Measurements from ENCODE around the gene GALNT2.

Gene GALNT2

DNA sequence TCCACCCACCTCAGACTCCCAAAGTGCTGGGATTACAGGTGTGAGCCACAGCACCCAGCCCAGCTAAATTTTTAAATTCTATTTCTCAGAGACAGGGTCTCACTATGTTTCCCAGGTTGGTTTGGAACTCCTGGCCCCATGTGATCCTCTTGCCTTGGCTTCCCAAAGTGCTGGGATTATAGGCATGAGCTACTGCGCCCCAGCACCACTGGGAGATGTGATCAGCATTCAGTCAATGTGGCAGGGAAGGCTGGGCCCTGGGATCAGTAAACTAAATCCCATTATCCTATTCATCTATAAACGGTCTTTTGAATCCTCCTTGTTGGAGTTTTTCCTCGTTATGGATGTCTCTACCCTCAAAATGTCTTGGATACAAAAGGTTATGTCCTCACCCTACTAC, 245.6 kb downstream of the GALNT2 start:
- no peak for DNase-seq

DNA sequence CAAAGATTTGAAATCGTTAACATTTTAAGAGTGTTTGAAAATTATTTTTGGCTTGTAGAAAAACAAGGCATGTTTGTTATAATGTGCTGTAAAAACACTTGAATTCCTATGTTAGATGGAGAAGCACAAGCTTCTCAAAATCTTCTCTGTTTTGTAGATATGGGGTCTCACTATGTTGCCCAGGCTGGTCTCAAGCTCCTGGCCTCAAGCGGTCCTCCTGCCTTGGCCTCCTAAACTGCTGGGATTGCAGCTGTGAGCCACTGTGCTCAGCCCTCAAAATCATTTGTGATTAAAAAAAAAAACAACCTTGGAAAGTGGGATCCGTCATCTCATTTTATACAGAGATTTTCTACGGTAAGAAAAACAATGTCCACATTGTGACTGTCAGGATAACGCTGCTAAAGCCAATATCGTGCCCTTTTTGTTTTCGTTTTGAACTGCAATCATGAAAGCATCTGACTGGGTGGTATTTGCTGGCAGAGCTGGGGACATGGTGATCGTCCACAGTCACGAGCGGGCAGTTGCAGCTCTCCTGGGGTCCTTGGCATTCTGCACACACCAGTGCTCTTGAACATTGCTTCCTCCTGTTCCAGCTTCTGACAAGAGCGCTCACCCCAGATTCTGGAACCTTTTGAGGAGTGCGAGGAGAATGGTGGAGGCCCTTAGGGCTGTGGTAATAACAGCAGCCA, 246.6 kb downstream of the GALNT2 start:
- DNase-seq, result no peak

DNA sequence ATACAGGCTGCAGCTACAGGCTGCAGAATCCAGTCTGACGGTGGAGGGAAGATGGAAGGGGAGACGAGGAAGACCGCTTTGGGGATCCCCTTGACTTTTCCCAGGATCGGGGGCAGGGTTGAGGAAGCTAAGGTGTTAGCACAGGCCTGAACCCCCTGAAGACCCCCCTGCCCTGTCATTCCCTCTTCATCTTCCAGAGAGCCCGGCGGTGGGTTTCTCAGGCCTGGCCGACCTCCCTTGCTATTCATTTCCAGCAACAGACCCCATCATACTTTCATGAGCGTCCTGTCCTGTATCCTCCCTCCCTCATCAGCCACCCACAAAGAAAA, 247.1 kb downstream of the GALNT2 start:
- no peak for DNase-seq

DNA sequence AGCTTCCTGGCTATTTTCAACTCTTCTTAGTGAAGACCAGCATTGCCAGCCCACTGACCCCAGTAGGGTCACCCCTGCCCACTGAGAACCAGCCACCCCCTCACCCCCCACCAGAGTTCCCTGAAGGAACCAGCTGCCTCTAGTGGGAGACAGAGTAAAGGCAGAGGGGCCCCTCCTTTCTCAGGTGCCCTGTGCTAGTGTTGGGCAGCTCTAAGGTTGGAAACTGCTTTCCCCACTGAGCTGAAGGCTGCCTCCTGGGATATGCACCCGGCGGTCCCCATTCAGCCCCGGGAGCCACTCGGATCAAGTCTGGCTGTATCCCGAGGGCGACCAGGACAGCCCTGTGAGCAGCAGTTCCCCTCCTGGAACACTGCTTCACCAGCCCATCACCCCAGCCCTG, 248.1 kb downstream of the GALNT2 start:
- no peak for DNase-seq

DNA sequence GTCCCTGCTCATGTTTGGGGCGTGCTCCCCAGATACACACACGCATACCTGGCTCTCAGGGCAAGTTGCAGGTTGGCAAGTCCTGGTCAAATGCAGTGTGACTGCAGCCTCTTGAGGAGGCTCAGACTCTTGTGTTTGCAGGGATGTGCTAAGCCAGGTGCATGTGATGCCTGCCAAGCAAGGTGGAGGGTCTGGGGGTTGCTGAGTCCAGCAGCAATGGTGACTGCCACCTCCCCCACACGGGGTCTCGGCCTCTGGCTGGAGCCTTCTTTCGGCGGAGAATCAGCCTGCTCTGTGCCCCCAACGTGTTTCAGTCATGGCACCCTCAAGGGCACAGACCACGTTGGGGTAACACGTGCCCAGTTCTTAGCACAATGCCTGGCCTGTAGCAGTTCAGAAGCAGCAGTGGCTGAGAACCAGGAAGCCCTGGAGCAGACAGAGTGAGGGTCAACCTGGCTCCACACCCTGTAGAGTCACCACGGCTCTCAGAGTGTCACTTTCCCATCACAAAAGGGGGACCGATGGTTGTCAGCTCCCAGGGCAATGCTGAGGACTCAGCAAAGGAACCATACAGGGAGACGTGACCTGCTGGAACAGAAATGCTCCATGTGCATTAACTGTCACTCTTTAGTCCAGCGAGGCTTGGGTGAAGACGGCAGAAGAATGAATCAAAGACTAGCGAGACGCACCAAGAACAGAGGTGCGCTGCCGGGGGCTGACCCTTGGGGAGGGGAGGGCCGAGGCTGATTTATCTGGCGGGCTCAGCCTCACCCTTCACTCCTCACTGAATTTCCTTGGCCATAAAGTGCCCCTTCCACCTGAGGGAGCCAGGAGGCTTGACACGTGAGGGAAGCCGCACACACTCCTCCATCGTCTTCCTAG, 250.1 kb downstream of the GALNT2 start:
- DNase-seq, result no peak

DNA sequence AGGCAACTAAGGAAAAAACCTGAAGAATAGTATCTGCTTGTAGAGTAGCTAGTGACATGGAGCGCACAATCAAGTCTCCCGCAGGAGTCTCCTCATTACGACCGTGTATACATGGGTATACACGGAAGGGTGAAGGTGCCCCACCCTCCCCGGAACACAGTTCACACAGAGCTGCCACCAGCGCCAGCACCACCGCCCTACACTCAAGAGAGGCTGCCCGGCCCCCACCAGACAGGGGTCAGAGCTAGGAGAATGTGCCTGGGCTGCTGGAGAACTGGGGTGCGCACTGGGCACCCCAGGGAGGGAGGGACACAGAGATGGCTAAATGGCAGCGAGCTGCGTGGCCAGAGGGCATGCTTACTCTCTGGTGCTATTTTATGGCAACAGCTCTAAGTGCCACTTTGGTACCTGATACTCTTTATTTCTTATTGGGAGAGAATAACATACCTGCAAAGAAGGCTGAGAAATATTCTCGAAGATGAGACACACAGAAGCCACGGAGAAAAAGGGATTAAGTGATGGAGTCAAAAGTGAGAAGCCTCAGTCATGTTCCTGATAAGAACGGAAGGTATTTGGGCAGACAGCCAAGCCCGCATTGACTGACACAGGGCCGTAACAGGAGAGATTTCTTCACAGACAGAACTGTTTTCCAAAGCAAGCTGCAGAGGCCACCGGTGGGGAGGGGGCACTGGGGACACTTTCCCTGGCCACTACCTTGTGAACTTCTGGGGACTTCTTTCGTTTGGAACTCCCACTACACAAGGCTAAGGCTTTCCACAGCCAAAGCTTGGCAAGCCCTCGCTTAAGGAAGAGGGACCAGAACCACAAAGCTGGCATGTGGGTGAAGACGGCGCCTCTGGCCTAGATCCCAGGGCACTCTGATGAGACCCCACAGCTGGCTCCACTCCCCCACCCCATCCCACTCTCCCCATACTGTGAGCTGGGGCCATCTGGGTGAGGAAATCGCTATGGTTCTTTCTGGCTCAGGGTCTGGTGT, 251.1 kb downstream of the GALNT2 start:
- no peak for DNase-seq

DNA sequence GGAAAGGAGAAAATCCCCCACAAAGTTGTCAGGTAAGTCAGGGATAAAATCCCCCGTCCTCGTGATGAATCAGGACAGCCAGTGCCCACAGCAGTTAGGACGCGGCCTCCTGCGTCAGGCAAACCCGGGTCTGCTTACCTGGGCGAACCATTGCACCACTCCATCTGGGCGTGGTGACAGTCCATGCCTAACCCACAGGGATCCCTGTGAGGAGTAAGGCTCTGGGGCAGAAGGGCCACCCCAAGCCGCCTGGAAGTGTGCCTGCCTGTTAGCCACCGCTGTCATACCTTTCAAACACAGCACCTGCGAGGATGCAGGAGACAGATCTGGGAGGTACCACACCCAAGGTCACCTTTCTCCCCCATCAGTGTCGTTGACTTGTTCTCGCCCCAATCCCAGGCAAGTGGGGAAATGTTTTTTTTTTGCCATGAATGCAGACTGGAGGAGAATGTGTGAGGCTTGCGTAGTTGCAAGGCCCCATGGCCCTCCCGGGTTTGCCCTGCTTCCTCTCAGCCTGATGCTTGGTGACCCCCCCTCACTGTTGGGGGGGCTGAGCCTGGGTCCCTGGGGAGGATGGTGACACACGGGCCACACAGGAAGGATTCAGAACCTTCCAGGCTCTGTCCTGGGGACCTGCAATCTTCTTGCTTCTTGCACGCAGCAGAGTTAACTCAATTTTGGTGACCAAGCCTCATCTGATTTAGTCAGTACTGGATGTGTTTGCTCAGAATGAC, 252.1 kb downstream of the GALNT2 start:
- no peak for DNase-seq

DNA sequence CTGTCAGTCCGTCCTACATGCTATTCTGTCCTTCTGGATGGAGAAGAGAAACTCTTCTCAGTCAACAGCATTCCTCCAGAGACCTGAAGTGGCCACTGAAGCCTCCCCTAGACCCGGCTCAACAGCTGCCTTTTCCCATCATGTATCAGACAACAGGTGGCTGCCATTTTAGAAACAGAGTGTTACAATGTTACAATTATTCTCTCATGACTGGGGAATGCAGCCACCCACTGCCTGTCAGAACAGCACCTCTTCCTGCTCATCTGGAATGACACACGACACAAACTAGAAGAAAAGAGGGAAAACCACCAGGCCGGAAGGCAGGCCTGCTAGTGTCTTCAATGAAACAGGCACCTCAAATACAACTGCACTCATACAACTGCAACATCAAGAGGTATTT, 253.8 kb downstream of the GALNT2 start:
- no peak for DNase-seq

DNA sequence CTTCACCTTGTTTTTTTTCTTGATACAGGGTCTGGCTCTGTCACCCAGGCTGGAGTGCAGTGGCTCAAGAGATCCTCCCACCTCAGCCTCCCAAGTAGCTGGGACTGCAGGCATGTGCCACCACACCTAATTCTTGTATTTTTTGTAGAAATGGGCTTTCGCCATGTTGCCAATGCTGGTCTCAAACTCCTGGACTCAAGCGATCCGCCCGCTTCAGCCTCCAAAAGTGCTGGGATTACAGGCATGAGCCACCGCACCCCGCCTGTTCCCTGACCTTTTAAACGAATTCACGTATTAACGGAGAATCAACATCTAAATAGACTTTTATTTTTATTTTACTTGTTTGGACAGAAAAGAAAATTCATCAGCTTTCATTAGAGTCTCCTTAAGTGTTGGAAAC, 254.3 kb downstream of the GALNT2 start:
- no peak for DNase-seq

DNA sequence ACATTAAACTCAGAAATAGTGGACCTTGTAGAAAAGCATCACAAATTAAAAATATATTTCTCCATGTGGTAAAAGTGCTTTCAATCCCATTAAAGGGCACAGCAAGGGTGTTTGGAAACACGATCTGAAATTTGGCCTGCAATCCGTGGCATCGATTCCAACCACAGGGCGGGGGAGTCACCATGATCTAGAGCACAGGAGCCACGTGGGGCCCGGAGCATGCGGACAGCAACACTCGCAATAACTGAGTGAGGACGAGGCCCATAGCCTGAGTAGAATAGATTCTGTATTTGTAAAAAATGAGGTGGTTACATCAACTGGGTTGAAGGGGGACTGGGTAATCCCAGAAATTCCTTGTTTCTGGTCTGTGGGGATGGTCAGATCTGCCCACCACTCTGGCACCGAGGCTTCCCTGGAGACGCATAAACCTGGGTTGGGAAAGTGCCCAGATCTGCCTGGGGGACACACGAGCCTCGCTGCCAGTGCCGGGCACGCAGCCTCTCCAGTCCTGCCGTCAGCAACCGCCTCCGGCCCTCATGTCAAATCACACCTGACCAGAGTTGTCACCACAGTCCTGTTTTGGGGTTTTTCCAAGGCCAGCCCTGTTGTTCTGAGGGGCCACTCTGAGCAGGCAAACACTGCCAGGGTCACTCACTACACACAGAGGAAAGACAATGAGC, 254.8 kb downstream of the GALNT2 start:
- no peak for DNase-seq

DNA sequence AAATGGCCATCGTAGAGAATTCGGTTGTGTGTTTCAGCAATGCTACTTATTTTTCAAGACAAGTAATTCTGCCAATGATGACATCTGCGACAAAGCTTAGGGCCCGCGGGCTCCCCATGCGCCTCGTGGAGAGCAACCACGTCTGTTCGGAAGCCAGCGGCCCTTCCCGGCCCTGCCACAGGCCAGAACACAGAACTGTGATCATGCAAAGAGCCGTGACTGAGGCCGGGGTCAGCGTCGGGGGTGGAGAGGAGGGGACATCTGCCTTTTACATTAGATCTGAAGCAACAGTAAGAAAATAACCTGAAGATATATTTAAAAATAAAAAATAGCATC, 255.4 kb downstream of the GALNT2 start:
- no peak for DNase-seq

DNA sequence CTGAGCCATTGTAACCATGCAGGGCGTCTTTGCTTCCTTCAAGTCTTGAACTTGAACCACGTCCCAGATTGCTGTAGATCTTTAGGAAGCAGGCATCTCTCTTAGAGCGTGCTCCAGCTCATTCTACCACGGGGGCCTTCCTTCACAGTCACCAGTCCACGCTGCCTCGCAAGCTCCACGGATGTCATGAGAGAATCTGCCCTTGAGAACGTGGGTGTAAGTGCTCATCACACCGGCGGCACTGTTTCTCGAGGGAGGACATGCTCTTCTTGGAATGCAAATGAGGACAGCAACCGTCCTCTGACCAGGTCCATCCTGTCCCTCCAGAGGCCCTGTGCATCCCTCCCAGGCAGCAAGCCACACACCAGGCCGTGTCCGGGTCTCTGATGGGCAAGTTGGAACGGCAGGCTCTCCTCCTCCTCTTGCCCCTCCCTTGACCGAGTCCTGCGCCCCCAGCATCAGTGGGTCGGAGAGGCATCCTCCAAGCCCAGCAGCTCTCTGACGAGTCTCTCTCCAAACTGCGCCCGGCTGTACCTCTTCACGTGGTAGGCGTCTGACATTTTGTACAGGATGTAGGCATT, 256.0 kb downstream of the GALNT2 start:
- DNase-seq, result no peak

DNA sequence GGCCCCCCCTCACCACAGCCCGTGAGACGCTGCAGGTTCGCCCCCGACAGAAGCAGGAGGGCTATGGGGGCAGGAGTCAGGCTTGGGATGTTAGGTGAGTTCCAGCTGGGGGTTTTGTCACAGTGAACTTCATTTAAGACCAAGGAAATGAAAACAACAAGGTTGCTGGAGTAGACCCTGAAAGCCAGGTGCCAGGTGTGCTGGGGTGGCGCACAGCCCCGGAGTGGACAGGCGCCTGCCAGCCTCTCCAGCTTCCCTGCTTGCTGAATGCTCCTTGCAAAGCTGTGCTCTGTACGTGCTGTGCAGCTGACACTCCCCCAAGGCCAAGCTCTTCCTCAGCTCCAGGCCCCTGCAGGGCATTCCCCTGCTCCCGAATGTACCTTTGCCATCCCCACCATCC, 256.6 kb downstream of the GALNT2 start:
- no peak for DNase-seq

DNA sequence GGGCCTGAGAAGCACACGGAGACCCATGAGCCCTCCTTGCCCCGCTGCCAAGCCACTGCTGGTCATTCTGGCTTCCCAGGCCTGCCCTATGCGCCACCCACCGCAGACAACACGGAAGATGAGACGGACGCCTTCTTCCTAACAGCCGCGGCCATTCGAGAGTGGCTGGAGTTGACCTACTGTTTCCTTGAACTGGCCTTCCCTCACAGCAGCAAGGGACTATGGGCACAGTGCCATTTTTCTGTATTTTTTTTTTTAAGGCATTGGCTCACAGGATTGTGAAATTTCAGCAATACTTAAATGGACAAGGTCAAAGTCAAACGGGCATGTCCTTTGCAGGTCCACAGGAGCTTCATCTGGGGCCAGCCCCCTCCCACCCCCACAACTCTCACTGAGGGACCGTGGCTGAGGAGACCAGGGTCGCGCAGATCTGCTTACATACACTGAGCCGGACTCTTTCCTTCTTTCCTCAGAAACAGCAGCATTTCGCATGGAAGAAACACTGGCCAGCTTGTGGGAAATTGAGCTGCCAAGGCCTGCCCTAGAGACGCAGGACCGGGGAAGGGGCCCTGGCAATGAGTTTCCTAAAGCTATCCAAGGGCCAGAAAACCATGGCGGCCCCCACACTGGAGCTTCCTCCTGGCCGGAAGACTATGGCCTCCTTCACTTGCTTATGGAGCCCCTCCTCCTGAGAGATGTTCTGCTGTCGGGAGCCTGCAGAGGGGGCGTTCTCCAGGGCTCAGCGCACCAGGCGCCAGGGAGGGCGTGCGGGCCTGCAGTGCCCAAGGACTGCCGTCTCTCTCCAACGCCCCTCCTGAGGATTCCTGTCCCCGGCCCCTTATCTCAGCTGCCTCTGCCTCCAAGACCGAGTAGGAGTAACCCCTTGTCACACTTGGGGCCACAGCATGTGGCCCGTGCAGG, 260.2 kb downstream of the GALNT2 start:
- no peak for DNase-seq

DNA sequence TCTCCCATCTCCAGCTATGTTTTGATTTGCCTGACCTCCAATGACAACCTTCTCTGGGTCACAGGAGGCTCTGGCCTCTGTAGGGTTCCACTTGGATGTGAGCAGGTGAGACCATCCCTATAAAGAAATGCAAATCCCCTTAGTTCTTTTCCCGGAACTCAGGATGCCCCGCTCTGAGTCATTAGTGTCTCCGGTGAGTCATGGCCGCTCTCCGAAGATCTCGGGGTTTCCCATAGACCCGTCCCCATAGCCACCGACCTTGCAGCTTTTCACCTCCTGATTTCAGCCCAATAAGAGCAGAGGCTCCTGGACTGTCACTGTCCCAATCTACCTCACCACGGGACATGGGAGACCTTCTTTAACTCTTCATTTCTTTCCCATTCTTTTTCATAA, 260.9 kb downstream of the GALNT2 start:
- no peak for DNase-seq

DNA sequence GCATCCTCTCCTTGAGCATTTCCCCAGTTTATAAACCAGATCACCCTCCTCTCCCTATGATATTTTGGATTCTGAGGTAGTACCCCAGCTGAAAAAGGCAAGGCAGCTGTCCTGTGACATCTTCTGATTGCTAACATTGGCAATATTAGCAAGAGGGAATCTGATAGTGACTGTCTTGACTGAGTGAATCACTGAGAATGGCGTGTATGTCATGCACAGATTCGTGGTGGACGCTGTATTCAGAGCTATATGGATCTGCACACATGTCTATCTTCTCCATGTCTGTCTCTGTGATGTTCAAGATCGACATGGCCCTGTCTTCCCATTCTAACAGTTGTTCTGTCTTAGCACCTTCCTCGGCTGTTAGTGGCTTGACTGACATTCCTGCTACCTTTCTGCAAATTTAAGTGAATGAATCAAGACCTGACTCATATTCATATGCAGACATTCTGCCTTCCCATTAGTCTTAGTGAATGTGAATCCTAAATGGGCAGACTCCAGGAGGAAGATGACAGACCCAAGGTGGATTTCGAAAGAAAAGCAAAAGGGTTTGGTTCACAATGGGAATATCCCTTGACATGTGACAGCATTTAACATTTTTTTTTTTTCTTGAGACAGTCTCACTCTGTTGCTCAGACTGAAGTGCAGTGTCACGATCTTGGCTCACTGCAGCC, 261.4 kb downstream of the GALNT2 start:
- no peak for DNase-seq

DNA sequence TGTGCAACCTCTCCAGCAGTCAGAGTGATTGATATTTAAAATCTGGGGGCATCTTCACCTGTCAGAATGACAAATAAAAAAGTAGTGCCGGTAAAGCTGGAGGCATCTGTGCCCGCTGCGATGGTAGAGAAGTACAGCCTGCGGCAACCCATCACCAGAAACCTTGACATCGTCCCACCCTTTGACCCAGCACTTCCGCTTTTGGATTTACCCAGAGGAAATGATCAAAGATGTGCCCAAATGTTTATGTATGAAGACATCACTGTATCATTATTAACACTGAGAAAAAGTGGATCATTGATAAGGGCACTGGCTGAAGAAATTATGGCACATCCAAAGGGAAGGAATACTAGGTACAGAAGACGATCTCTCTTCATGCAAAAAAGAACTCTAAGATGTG, 263.1 kb downstream of the GALNT2 start:
- DNase-seq, result no peak

All from CD4-positive, alpha-beta T cell treated with Interleukin-15 for 1 hour (primary cell).